Cardiac fibroblast (primary cell): ENCODE data around the gene FLRT3.

ENCODE experiments used
- DNase-seq, 2 donors: peaks; one replicate each; pipeline versions ENCODE4 v3.0.0 to v3.0.0-alpha.2; 2010; ENCODE audit warnings: low read depth in 2 of 2
- H3K4me3 ChIP-seq, 2 donors: replicated peaks in 1 of 2; 1 replicate in 1 of 2; 2 replicates in 1 of 2; pipeline ENCODE4 v1.5.1; 2011; ENCODE audit warnings: low read depth in 2 of 2, low read length in 2 of 2, mild to moderate bottlenecking in 2 of 2, moderate library complexity in 1 of 2
- CTCF ChIP-seq: IDR thresholded peaks from one replicate; pipeline ENCODE4 v1.5.1; 2011; ENCODE audit warnings: low read depth, mild to moderate bottlenecking, low read length, inconsistent platforms

The FLRT3 gene

GRCh38 chr20:14310977-14311627, 26.3 kb downstream of the FLRT3 start:
- TF ChIP-seq CTCF: no peak
- H3K4me3 ChIP-seq: no peak overlapping the region
- no peak for DNase-seq

GRCh38 chr20:14307956-14308355, 29.5 kb downstream of the FLRT3 start:
- DNase-seq: no peak
- H3K4me3 ChIP-seq: no peak overlapping the region
- TF ChIP-seq CTCF: no peak

GRCh38 chr20:14304472-14304871, 32.9 kb downstream of the FLRT3 start:
- TF ChIP-seq CTCF: no peak
- no peak overlapping the region for H3K4me3 ChIP-seq
- DNase-seq: no peak

GRCh38 chr20:14303651-14304050, 33.8 kb downstream of the FLRT3 start:
- no peak for DNase-seq
- no peak for TF ChIP-seq CTCF
- no peak overlapping the region for H3K4me3 ChIP-seq

GRCh38 chr20:14303106-14303505, 34.3 kb downstream of the FLRT3 start:
- no peak for TF ChIP-seq CTCF
- no peak overlapping the region for H3K4me3 ChIP-seq
- no peak for DNase-seq

- H3K4me3 ChIP-seq: no peak overlapping the region
- no peak for TF ChIP-seq CTCF
- no peak for DNase-seq
Measured at GRCh38 chr20:14299831-14300230, 37.6 kb downstream of the FLRT3 start.

GRCh38 chr20:14295770-14296309, 41.6 kb downstream of the FLRT3 start:
- DNase-seq: no peak
- TF ChIP-seq CTCF: no peak
- H3K4me3 ChIP-seq: no peak overlapping the region
